Natural killer cell (primary cell): Measurements from ENCODE around the gene EVI5. TPM values are rescaled to one million over a fixed set of nuclear protein-coding genes. Genes with fewer than 3 reads are reported as not detected.

Experiments
- ATAC-seq, 3 donors: fragments of 150-1000 bp in 2 of 3; fragments of 200-7000 bp in 1 of 3; cut with Tn5 transposase; 1 replicate in 1 of 3; 2 replicates in 2 of 3; pipeline ENCODE4 v1.10.0; 2021; ENCODE audit warnings: mild to moderate bottlenecking in 2 of 3, moderate library complexity in 2 of 3
- DNase-seq, 2 donors: peaks; one replicate each; pipeline versions ENCODE4 v3.0.0 to v3.0.0-alpha.2; 2013 to 2021; ENCODE audit warnings: mixed read lengths in 1 of 2
- H3K27ac ChIP-seq: one replicate; pipeline ENCODE4 v1.5.1; 2013; ENCODE audit warnings: mild to moderate bottlenecking, low read length
- H3K27me3 ChIP-seq: one replicate; pipeline ENCODE4 v1.6.1; 2013; ENCODE audit warnings: low read length; ENCODE audit not compliant: control insufficient read depth, insufficient read depth
- H3K36me3 ChIP-seq: one replicate; pipeline ENCODE4 v1.6.1; 2013; ENCODE audit warnings: low read length; ENCODE audit not compliant: control insufficient read depth, insufficient read depth
- H3K4me1 ChIP-seq: one replicate; pipeline ENCODE4 v1.6.1; 2013; ENCODE audit warnings: low read length; ENCODE audit not compliant: control insufficient read depth, insufficient read depth
- H3K4me3 ChIP-seq: one replicate; pipeline ENCODE4 v1.5.1; 2013; ENCODE audit warnings: low read length
- H3K9me3 ChIP-seq: one replicate; pipeline ENCODE4 v1.6.1; 2013; ENCODE audit warnings: low read length; ENCODE audit not compliant: control insufficient read depth, insufficient read depth
- H3K27ac Mint-ChIP-seq, 2 donors: one replicate each; pipeline ENCODE4 v1.8.0; 2022; ENCODE audit warnings: mild to moderate bottlenecking in 2 of 2, mixed read lengths in 2 of 2, moderate library complexity in 1 of 2
- H3K27me3 Mint-ChIP-seq, 2 donors: one replicate each; pipeline ENCODE4 v1.8.0; 2022; ENCODE audit warnings: low read depth in 2 of 2, mixed read lengths in 2 of 2
- H3K36me3 Mint-ChIP-seq: one replicate; pipeline ENCODE4 v1.8.0; 2022; ENCODE audit warnings: mixed read lengths
- H3K4me1 Mint-ChIP-seq, 2 donors: one replicate each; pipeline ENCODE4 v1.8.0; 2022; ENCODE audit warnings: mixed read lengths in 2 of 2
- H3K4me3 Mint-ChIP-seq: one replicate; pipeline ENCODE4 v1.8.0; 2022; ENCODE audit warnings: mild to moderate bottlenecking, moderate library complexity, mixed read lengths
- H3K9me3 Mint-ChIP-seq, 2 donors: one replicate each; pipeline ENCODE4 v1.8.0; 2022; ENCODE audit warnings: mixed read lengths in 2 of 2
- CTCF ChIP-seq: fragments of 200-600 bp; IDR thresholded peaks from one replicate; pipeline ENCODE4 v1.8.0; 2022; ENCODE audit warnings: antibody characterized with exemption
- WGBS: methylation state at CpG from one replicate; pipeline ENCODE4 v1.1.7; 2013; ENCODE audit warnings: missing lambda C conversion rate; ENCODE audit not compliant: insufficient coverage; 5-methylcytosine and 5-hydroxymethylcytosine counted together
- intact Hi-C: fragments of 100-400 bp; cut with micrococcal nuclease; formaldehyde crosslinking; loops from one replicate; pipeline ENCODE4 v1.14.2; 2022
- total RNA-seq, 4 donors: library from RNA; stranded (reverse); fragments of 120-200 nt in 1 of 4; gene quantifications; one replicate each; pipeline versions ENCODE4 v1.2.3 to v1.2.4, GENCODE V29; 2013 to 2022

The EVI5 gene
- total RNA-seq, 3 donors from 2014 or later (not counting 1 experiment from before 2014, with no cell fraction given): 3.9 to 6.0 (median 5.5) TPM

DNA sequence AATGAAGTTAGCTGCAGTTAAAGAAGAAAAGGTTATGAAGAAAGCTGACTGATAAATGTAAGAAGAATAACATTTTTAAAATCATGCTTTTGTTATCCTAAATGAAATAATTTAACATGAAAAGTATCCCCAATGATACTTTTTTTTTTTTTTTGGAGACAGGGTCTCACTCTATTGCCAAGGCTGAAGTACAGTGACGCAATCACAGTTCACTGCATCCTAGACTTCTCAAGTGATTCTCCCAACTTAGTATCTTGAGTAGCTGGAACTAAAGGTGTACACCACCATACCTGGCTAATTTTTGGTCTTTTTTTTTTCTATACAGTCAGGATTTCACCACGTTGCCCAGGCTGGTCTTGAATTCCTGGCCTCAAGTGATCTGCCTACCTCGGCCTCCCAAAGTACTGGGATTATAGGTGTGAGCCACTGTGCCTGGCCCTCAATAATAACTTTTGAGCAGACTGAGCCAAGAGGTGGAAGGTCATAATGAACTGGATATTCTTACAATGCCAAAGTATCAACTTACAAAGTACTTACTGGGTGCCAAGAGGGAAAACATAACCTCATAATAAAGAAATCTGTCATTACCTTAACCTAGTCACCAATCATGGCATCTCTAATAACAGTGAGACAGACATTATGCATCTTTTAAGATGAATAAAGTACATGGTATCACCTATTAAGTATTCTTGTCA is 94.5 kb downstream of the EVI5 start:
- Histone ChIP-seq H3K36me3 (no peaks in the 10 kb centered on the region), H3K4me1 (no peaks in the 10 kb centered on the region), H3K27ac (no peak overlapping the region), H3K9me3 (no peaks in the 10 kb centered on the region), H3K4me3 (no peak overlapping the region), H3K27me3 (no peaks in the 10 kb centered on the region)
- Mint-ChIP-seq H3K9me3 (no peaks in the 10 kb centered on the region), H3K4me1 (no peaks in the 10 kb centered on the region), H3K4me3 (no peak overlapping the region), H3K27me3 (peaks cover 4 to 6% of the 10 kb centered on the region in 2 donors), H3K27ac (no peak overlapping the region), H3K36me3 (no peaks in the 10 kb centered on the region)
- intact Hi-C loops: no loop called here
- WGBS: 97% methylated on average over 3 of the region's 3 CpGs
- no peak for TF ChIP-seq CTCF
- DNase-seq (no peak), ATAC-seq (no peak)

GRCh38 chr1:92679980-92680379 is 104.9 kb downstream of the EVI5 start:
- Histone ChIP-seq H3K36me3 (no peaks in the 10 kb centered on the region), H3K27ac (no peak overlapping the region), H3K27me3 (no peaks in the 10 kb centered on the region), H3K4me3 (no peak overlapping the region), H3K9me3 (no peaks in the 10 kb centered on the region), H3K4me1 (no peaks in the 10 kb centered on the region)
- Mint-ChIP-seq H3K27me3 (peaks cover 3 to 29% of the 10 kb centered on the region in 2 donors), H3K27ac (no peak overlapping the region), H3K4me3 (no peak overlapping the region), H3K9me3 (no peaks in the 10 kb centered on the region), H3K4me1 (no peaks in the 10 kb centered on the region), H3K36me3 (no peaks in the 10 kb centered on the region)
- TF ChIP-seq CTCF: no peak
- intact Hi-C loops: no loop called here
- ATAC-seq: no peak
- WGBS: 81% methylated on average over 3 of the region's 4 CpGs
- DNase-seq: no peak

DNA sequence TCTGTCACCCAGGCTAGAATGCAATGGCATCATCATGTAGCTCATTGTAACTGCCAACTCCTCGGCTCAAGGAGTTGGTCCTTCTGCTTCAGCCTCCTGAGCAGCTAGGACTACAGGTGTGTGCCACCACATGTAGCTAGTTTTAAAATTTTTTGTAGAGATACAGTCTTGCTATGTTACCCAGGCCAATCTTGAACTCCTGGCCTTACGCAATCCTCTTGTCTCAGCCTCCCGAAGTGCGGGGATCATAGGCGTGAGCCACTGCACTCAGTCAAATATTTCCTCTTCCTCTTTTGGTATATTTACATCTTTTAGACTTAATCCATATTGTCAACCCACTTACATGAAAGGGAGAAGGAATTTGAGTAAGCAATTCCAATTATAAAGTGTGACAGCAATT is 121.1 kb downstream of the EVI5 start:
- intact Hi-C loops: no loop called here
- no peak for DNase-seq
- H3K36me3 ChIP-seq: no peaks in the 10 kb centered on the region
- H3K4me3 Mint-ChIP-seq: no peak overlapping the region
- H3K27me3 ChIP-seq: no peaks in the 10 kb centered on the region
- peaks cover 11 to 22% of the 10 kb centered on the region in 2 donors for H3K27me3 Mint-ChIP-seq
- no peaks in the 10 kb centered on the region for H3K4me1 Mint-ChIP-seq
- no peak overlapping the region for H3K27ac ChIP-seq
- WGBS: 86% methylated on average over 5 of the region's 5 CpGs
- no peak overlapping the region for H3K27ac Mint-ChIP-seq
- ATAC-seq: no peak
- no peaks in the 10 kb centered on the region for H3K9me3 Mint-ChIP-seq
- no peak for TF ChIP-seq CTCF
- no peaks in the 10 kb centered on the region for H3K36me3 Mint-ChIP-seq
- H3K4me1 ChIP-seq: no peaks in the 10 kb centered on the region
- H3K9me3 ChIP-seq: no peaks in the 10 kb centered on the region
- no peak overlapping the region for H3K4me3 ChIP-seq

DNA sequence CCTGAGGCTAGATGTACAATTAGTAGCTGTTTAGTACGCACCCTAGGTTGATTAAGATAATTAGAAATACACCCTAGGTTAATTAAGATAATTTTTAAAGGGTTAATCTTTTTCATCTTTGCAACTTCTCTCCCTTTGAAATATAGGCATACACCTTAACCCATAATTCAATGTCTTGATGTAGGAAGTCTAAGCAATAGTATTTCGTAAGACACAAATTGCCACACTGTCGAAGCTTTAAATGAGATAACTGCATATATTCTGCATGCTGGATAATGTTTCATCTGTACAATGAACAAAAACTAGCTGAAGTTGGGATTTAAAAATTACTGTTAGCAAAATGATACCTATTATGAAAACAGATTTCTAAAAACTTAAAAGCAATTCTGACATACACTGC is 122.9 kb downstream of the EVI5 start:
- no peaks in the 10 kb centered on the region for H3K9me3 Mint-ChIP-seq
- H3K4me3 Mint-ChIP-seq: no peak overlapping the region
- H3K4me3 ChIP-seq: no peak overlapping the region
- no peaks in the 10 kb centered on the region for H3K9me3 ChIP-seq
- H3K4me1 ChIP-seq: no peaks in the 10 kb centered on the region
- no peak for DNase-seq
- no peak overlapping the region for H3K27ac ChIP-seq
- no peaks in the 10 kb centered on the region for H3K4me1 Mint-ChIP-seq
- intact Hi-C loops: no loop called here
- no peak for TF ChIP-seq CTCF
- H3K27me3 ChIP-seq: no peaks in the 10 kb centered on the region
- H3K27me3 Mint-ChIP-seq: peaks cover 20 to 33% of the 10 kb centered on the region in 2 donors
- no peak overlapping the region for H3K27ac Mint-ChIP-seq
- H3K36me3 Mint-ChIP-seq: peaks cover under 1% of the 10 kb centered on the region
- no peaks in the 10 kb centered on the region for H3K36me3 ChIP-seq
- ATAC-seq: no peak
- WGBS: 100% methylated on average over 2 of the region's 3 CpGs
